ENCODE data around the gene RPS2. TPM values are rescaled to one million over a fixed set of nuclear protein-coding genes. Genes with fewer than 3 reads are reported as not detected.

Gene RPS2
- total RNA-seq, 2 experiments from 2014 or later, result 3,604 to 3,755 TPM

DNA sequence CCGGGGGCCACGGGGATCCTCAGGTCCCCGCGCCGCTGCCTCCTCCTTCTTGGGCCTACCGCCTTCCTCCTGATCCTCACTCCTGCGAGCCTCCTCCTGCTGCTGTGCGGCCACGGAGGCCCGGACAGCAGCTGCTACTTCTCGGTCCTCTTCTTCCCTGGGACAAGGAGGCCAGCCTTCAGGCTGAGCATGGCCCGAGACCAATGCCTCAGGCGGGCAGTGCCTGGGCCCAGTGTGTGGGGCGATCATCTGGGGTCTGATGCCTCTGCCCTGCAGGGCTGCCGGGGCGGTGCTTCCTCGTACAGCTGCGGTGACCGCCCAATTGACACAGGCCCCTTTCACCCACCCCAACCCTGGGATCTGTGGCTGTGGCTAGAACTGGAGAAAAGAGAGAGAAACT lies 36.4 kb upstream of the RPS2 start:
- POLR2A ChIA-PET, result no interaction called here

DNA sequence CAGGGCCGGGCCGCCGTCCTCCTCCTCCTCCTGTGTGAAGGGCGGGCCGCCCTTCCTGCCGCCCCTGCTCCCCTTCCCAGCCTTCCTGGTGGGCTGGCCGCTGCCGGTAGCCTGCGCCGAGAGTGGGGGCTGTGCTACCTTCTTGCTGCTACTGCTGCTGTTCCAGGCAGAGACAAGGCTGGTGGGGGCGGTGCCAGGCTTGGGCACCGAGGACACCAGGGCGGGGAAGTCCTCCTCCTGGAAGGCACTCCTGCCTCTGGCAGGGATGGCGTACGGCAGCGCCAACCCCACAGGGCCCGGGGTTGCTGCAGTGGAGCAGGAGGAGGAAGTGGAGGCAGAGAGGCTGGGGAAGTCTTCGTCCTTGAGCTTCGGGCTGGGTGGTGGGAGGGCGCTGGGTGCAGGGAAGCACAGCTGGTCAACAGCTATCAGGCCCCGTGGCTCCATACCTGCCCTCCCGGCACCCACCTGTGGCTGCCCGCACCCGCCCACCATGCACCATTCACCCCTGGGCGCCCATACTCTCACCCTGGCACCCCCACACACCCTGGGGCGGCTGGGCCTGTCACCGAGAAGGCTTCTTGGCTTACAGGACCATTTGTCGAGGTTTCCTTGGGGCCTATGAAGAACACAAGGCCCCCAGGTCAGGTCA lies 35.4 kb upstream of the RPS2 start:
- no peak overlapping the region for H3K4me3 ChIP-seq (ENCODE audit: low read length)
- ATAC-seq (ENCODE audit: poor library complexity) (no peak), DNase-seq (no peak)
- peaks cover 18% of the 10 kb centered on the region for H3K4me1 ChIP-seq (ENCODE audit: insufficient read depth, low read length)
- no peaks in the 10 kb centered on the region for H3K4me1 Mint-ChIP-seq (ENCODE audit: low read depth)
- intact Hi-C loops (cut with DNase I, micrococcal nuclease), result no loop called here
- no peak overlapping the region for H3K27ac ChIP-seq (ENCODE audit: low read depth in 1 of 2, low read length in 2 of 2)
- TF ChIP-seq, protein P1, sequence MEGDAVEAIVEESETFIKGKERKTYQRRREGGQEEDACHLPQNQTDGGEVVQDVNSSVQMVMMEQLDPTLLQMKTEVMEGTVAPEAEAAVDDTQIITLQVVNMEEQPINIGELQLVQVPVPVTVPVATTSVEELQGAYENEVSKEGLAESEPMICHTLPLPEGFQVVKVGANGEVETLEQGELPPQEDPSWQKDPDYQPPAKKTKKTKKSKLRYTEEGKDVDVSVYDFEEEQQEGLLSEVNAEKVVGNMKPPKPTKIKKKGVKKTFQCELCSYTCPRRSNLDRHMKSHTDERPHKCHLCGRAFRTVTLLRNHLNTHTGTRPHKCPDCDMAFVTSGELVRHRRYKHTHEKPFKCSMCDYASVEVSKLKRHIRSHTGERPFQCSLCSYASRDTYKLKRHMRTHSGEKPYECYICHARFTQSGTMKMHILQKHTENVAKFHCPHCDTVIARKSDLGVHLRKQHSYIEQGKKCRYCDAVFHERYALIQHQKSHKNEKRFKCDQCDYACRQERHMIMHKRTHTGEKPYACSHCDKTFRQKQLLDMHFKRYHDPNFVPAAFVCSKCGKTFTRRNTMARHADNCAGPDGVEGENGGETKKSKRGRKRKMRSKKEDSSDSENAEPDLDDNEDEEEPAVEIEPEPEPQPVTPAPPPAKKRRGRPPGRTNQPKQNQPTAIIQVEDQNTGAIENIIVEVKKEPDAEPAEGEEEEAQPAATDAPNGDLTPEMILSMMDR (IDR thresholded peaks at IDR 0.05), result no peak
- CTCF ChIA-PET, result no interaction called here
- H3K9me3 ChIP-seq (ENCODE audit: control insufficient read depth in 1 of 2, insufficient read depth in 1 of 2, low read length in 2 of 2), result no peaks in the 10 kb centered on the region
- H3K27ac Mint-ChIP-seq, result no peak overlapping the region
- peaks cover 62% of the 10 kb centered on the region for H3K36me3 ChIP-seq (ENCODE audit: insufficient read depth, low read length)
- no peaks in the 10 kb centered on the region for H3K27me3 Mint-ChIP-seq
- H3K36me3 Mint-ChIP-seq (ENCODE audit: low read depth), result peaks cover 38% of the 10 kb centered on the region
- no peaks in the 10 kb centered on the region for H3K9me3 Mint-ChIP-seq
- H3K4me3 Mint-ChIP-seq, result no peak overlapping the region
- POLR2A ChIA-PET, result no interaction called here
- H3K27me3 ChIP-seq (ENCODE audit: control insufficient read depth in 1 of 2, insufficient read depth in 2 of 2, low read length in 2 of 2), result no peaks in the 10 kb centered on the region

More for the DNA sequence above, 36.4 kb upstream of the RPS2 start:
- Histone ChIP-seq H3K36me3 (ENCODE audit: insufficient read depth, low read length) (peaks cover 64% of the 10 kb centered on the region), H3K4me1 (ENCODE audit: insufficient read depth, low read length) (peaks cover 27% of the 10 kb centered on the region), H3K9me3 (ENCODE audit: control insufficient read depth in 1 of 2, insufficient read depth in 1 of 2, low read length in 2 of 2) (no peaks in the 10 kb centered on the region), H3K27me3 (ENCODE audit: control insufficient read depth in 1 of 2, insufficient read depth in 2 of 2, low read length in 2 of 2) (no peaks in the 10 kb centered on the region), H3K4me3 (ENCODE audit: low read length) (no peak overlapping the region), H3K27ac (ENCODE audit: low read depth in 1 of 2, low read length in 2 of 2) (no peak overlapping the region)
- Mint-ChIP-seq H3K36me3 (ENCODE audit: low read depth) (peaks cover 38% of the 10 kb centered on the region), H3K27ac (no peak overlapping the region), H3K4me3 (no peak overlapping the region), H3K4me1 (ENCODE audit: low read depth) (peaks cover 6% of the 10 kb centered on the region), H3K9me3 (no peaks in the 10 kb centered on the region), H3K27me3 (no peaks in the 10 kb centered on the region)
- CTCF ChIA-PET, result no interaction called here
- intact Hi-C loops (cut with DNase I, micrococcal nuclease), result no loop called here
- TF ChIP-seq, protein P1 (IDR thresholded peaks at IDR 0.05), result no peak
- DNase-seq, result no peak
- ATAC-seq (ENCODE audit: poor library complexity), result no peak

DNA sequence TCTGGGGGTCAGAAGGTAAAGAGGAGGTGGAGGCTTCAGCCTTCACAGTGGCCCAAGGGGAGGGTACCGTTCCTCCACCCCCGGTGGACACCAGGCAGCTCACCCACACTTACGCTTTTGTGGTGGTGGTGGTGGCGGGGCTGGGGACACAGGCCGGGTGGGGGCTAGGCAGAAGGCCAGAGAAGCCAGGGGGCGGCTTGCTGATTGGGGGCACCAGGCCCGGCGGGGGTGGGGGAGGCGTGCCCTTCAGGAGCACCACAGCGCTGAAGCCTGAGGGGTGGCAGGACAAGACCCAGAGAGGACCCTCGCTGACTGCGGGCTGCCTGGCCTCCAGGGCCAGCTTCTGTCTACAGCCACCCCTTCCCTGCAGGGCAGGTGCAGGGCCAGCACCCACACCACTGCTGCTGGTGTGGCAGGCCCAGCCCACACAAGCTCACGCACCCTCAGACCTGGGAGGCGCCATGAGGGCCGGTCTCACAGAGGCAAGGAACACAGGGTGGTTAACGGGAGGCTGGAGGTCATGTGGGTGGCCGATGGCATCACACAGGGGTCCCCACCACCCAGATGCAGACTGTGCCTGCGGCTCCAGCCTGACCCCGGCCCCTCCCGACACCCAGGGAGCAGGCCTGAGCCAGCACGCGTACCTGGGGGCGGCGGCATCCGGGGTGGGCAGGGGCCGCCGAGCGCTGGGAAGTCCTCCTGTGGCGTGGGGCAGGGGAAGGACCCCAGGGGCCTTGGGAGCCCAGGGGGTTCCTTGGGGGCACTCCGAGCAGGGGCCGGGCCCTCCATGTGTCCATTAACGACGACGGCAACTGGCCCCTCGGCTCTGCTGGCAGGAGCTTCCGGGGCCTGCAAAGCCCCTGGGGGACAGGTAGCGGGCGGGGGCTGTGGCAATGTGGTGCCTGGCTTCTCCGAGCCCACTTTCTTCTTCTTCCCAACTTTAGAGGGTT lies 34.5 kb upstream of the RPS2 start:
- no peak for ATAC-seq (ENCODE audit: poor library complexity)

More for the DNA sequence above, 34.5 kb upstream of the RPS2 start:
- Mint-ChIP-seq H3K36me3 (ENCODE audit: low read depth) (peaks cover 38% of the 10 kb centered on the region), H3K27me3 (no peaks in the 10 kb centered on the region), H3K27ac (no peak overlapping the region), H3K4me1 (ENCODE audit: low read depth) (peaks cover under 1% of the 10 kb centered on the region), H3K4me3 (no peak overlapping the region), H3K9me3 (no peaks in the 10 kb centered on the region)
- H3K27ac ChIP-seq (ENCODE audit: low read depth in 1 of 2, low read length in 2 of 2), result no peak overlapping the region
- no peaks in the 10 kb centered on the region for H3K9me3 ChIP-seq (ENCODE audit: control insufficient read depth in 1 of 2, insufficient read depth in 1 of 2, low read length in 2 of 2)
- H3K4me1 ChIP-seq (ENCODE audit: insufficient read depth, low read length), result peaks cover 10% of the 10 kb centered on the region
- intact Hi-C loops (cut with DNase I, micrococcal nuclease), result no loop called here
- ChIA-PET POLR2A (no interaction called here), CTCF (no interaction called here)
- H3K4me3 ChIP-seq (ENCODE audit: low read length), result no peak overlapping the region
- H3K36me3 ChIP-seq (ENCODE audit: insufficient read depth, low read length), result peaks cover 60% of the 10 kb centered on the region
- H3K27me3 ChIP-seq (ENCODE audit: control insufficient read depth in 1 of 2, insufficient read depth in 2 of 2, low read length in 2 of 2), result no peaks in the 10 kb centered on the region
- DNase-seq, result no peak
- TF ChIP-seq, protein P1 (IDR thresholded peaks at IDR 0.05), result no peak
